GM18508 (cell line): ENCODE measurements around the gene HNF4A.

Experiments
- ATAC-seq: cut with Tn5 transposase; IDR thresholded peaks from one replicate; pipeline ENCODE4 v1.9.1; 2021; ENCODE audit warnings: moderate number of reproducible peaks; ENCODE audit not compliant: insufficient read depth, unreplicated experiment

The HNF4A gene

DNA sequence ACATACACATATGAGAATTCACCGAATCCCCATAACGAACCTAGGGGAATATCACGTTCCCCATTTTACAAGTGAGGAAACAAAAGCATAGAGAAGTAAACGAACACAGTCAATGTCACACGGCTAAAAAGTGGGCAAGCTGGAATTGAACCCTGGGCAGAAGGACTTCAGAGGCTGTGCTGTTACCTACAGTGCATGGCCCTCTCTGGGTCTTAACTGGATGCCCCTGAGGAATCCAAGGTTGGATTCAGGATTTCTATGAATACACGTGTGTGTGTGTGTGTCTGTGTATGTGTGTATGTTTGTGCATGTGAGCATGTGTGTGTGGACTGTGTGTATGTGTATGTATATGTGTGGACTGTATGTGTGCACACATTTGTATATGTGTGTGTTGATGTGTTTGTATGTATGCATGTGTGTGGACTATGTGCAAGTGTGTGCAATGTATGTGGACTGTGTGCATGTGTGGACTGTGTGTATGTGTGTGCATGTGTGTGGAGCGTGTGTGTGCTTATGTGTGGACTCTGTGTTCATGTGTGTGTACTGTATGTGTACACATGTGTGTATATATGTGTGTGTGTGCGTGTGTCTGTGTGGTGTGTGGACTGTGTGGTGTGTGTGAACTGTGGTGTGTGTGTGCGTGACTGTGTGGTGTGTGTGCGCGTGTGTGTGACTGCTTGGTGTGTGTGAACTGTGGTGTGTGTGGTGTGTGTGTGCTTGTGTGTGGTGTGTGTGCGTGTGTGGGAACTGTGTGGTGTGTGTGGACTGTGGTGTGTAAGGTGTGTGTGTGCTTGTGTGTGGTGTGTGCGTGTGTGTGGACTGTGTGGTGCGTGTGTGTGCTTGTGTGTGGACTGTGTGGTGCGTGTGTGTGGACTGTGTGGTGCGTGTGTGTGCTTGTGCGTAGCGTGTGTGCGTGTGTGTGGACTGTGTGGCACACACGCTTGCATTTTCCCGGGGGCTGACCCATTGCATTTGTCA lies 49.0 kb downstream of the HNF4A start:
- ATAC-seq = no peak

DNA sequence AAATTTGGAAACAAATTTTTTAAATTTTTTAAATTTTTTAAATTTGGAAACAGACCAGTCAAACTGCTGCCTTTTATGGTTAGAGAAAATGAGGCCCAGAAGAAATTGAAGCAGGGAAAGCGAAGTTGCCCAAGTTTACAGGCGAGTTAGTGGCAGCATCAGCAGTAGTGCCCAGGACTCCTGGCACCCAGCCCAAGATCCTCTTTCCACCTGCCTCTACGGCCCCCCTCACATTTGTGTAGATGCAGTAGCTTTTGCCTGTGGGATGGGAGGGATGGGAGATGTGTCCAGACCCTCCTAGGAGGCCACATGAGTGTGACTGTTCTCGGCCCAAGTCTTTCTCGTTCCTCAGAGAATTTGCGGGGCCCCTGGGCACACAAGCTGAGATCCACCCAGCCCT lies 49.8 kb downstream of the HNF4A start:
- no peak for ATAC-seq

DNA sequence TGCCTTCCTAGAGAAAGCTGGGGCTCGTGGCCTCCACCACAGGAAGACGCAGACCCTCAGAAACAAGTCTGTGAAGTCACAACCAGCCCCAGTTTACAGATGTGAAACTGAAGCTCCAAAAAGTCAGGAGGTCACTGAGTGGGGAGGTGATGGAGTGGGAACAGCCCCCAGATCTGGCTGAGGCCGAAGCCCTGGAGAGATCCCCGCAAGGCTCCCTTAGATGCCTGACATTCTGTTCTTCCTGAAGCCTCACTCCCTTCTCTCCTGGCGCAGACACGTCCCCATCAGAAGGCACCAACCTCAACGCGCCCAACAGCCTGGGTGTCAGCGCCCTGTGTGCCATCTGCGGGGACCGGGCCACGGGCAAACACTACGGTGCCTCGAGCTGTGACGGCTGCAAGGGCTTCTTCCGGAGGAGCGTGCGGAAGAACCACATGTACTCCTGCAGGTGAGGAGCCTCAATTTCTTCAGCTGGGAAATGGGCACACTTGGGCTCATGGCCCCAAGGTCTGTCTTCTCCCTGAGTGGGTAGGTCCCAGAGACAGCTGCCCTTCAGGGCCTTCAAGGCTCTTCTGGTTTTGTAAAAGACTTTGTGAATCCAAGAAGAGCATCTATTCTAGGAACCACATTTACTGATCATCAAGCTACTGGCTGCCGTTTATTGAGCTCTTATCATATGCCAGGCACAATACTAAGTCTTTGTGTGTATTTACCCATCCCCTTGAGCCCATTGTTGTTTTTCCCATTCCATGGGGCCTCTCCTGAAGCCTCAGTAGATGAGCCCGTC lies 50.5 kb downstream of the HNF4A start:
- ATAC-seq = no peak

DNA sequence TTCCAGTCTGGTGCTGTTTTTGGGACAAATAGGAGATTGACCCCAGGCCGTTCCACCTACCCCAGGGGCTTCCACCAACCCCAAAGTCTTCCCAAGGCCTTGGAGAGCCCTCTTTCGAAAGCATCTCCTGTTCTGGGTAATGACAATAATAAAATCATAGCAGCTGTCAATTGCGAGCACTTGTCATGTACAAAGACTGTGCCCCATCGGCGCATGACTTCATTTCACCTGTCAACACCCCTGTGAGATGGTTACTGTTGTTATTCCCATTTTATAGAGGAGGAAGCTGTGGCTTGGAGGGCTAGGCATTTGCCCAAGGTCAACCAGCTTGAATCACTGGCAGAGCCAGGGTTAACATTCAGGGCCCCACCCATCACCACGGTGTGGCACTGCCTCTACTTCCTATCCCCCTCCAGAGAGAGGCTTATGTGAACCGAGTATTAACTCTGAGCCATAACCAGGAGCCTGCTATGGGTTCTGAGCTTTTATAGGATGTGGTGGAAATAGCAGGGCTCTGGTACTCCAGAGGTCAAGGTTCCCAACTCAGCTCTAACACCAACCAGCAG lies 51.2 kb downstream of the HNF4A start:
- no peak for ATAC-seq

DNA sequence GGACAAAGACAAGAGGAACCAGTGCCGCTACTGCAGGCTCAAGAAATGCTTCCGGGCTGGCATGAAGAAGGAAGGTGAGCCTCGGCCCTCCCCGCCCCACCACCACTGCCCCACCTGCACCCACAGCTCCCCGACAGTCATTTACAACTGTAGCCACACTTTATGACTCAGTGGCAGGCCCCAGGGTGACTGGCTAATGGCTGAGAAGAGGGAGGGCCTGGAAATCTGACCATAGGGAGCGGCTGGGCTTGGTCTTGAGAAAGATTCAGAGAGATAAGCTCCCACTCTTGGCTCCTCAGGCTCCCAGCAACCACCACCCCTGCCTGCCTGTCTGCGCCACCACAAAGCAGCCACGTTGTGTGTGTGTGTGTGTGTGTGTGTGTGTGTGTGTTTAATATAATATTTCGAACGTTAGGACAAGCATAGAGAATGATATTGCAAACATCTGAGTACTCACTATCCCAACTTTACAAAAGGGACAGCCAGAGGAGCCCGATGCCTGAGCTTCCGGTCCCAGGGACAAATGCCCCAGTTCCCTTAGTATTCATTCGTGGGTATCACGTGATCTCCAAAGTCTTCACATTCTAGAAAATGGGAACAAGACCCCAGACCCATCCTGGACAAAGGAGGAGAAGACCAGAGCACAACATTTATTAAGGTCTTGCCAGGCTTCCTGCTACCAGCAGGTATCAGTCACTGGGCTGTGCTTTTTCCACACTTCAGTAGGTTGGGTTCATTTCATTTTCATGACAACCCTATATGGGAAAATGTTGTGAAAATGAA lies 52.1 kb downstream of the HNF4A start:
- ATAC-seq = no peak

DNA sequence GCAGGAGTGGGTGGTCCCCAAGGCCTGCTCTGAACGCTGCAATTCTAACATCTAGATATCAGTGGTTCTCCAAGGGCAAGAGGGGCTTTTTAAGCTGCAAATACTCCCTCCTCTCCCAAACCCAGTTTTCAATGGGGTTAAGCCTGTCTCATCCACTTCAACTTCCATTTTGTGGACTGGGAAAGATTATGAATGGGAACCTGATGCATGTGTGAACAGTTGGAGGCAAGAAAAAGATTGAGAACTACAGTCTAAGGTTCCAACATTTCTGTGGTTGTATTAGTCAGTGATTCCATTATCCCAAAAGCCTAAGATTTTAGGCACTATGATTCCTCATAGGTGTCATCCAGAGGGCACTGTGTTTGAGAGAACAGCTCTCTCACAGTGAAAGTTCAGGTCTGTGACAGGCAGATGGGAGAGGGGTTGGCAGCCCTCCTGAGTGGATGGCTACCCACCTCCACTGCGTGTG lies 53.7 kb downstream of the HNF4A start:
- no peak for ATAC-seq

DNA sequence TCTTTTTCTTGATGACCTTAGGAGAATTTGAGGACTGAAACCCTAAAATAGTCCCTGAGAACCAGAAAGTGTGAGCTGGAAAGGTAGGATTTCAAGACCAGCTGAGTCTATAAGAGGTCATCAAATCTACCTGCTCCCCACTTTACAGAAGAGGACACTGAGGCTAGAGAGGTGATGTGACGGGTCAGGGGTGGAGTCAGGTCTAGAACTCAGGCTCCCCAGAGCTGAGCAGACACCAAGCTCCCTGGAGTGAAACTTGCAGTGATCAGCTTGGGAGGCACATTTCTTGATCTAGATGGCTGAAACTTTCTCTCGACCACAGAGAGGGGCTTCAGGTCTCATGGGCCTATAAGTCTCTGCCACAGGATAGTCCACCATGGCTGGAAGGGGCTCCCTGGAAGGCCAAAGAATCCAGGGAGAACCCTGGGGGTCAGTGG lies 55.1 kb downstream of the HNF4A start:
- no peak for ATAC-seq

DNA sequence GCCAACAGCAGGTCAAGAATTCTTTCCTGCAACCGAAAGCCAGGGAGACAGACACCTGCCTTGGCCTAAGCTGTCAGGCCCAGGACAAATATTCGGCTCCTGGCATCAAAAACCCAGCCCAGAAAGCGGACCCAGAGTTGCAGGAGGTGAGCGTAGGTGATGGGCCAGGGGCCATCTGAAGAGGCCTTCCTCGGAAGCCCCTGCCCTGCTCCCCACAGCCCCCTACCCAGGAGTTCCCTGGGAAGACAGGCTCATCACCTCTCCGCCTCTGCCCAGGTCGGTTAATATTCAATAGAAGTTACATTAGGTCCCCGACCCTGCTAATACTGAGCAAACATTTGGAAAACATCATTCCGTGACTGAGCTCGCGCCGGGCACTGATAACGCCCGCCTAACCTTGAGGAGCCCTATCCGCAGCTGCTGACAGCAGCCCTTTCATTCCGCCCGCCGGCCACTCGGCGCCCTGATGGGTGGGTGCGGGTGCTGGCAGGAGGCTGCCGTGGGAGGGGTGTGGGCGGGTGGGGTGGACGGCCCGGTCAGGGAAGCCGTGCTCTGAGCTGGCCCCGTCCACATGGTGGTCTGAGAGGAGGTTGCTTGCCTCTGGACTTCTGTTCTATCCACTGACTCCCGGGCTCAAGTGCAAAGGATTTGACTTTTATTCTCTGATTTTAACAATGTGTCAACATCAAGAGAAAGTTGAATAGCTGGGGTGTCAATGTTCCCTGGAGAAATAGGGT lies 55.7 kb downstream of the HNF4A start:
- no peak for ATAC-seq

DNA sequence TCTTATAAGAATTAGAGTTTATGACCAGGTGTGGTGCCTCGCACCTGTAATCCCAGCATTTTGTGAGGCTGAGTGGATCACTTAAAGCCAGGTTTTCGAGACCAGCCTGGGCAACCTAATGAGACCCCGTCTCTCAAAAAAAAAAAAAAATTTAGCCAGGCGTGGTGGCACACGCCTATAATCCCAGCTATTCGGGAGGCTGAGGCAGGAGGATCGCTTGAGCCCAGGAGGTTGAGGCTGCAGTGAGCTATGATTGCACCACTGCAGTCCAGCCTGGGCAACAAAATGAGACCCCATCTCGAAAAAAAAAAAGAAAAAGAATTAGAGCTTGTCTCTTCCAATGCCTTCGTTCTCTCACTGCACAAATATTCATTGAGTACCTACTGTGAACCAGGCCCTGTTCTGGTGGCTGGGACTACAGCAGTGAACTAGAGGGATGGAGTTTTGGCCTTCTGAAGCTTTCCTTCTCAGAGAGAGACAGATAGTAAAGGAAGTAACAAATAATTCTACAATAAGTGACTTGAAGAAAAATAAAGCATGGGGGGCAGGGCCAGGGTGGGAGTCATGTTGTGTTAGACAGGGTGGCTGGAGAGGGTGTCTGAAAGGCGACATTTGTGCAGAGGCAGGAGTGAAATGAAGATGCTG lies 56.4 kb downstream of the HNF4A start:
- ATAC-seq = no peak

DNA sequence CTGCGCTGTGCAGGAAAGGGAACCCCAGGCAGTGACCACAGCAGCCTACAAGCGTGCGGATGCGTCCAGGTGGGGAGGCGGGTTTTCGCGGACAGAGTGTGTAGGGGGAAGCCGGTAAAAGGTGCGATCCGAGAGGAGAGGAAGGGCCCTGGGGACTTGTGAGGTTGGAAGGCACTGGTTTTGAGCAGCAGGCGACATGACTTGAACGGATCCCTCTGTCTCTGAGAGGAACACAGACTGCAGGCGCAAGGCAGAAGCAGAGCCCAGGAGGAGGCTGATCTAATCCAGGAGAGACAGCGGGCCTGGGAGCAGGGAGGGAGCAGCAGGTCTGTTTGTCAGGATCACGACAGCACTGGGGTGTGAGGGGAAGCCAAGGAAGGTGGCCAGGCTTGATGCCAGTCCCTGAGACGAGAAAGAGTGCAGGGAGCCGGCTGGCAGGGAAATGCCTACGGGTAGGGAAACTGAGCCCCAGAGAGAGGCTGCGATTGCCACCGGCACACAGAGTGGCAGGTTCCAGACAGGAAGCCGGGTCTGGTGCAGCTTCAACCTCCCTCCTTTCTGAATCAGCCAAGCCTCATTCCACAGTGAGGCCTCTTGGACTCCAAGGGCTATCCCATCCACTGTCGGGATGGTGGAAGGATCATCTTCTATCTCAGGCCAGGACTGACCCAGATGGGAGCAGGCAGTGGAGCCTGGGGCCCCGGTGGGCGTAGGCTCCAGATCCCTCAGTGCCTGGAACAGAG lies 57.1 kb downstream of the HNF4A start:
- ATAC-seq = no peak

DNA sequence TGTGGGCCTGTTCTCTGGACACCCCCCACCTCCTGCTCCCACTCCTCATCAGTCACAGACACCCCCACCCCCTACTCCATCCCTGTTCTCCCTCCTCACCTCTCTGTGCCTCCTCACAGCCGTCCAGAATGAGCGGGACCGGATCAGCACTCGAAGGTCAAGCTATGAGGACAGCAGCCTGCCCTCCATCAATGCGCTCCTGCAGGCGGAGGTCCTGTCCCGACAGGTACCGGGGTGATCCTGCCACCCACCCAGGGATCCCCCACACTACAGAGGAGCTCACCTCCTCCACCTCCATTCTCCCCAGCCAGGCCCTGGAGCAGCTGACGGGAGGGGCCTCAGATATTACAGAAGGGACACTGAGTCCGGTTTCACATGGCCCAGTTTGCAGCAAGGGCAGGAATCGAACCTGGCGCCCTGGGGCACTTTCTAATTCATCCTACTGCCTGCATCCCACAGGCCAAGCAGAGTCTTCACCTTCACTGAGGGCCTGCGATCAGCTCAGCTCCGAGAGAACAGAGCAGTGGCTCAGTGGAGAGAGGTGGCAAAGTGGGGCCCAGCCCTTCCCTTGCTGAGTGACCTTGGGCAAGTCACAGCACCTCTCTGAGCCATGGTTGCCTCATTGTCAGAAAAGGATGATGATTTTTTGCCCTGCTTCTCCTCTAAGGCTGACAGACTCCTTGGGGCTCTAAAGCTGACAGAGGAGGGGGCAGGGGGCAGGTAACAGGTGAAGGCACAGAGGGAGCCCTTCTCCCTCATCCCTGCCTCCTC lies 58.3 kb downstream of the HNF4A start:
- no peak for ATAC-seq

DNA sequence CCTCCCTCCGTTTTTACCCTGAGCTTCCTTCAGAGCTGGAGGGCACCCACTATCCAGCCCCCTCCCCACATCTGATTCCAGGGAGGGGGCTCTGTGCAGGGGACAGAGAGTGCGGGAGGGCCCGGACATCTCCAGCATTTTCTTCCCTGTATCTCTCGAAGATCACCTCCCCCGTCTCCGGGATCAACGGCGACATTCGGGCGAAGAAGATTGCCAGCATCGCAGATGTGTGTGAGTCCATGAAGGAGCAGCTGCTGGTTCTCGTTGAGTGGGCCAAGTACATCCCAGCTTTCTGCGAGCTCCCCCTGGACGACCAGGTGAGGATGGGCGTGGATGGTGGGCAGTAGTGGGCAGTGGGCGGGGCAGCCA lies 58.8 kb downstream of the HNF4A start:
- no peak for ATAC-seq

DNA sequence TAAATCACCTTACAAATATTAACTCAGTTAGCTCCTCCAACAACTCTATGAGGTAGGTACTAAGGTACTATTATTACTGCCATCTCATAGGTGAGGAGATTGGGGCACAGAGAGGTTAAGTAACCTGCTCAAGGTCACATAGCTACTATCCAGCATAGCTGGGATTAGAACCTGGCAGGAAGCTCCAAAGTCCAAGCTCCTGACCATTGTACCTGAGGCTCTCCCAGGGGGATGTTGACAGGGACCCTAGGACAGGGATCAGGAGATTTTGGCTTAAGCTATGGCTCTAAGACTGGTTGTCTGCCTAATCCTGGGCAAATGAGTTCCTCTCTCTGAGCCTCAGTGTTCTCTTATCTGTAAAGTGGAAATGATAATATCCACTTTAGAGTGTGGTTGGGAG lies 59.3 kb downstream of the HNF4A start:
- no peak for ATAC-seq

DNA sequence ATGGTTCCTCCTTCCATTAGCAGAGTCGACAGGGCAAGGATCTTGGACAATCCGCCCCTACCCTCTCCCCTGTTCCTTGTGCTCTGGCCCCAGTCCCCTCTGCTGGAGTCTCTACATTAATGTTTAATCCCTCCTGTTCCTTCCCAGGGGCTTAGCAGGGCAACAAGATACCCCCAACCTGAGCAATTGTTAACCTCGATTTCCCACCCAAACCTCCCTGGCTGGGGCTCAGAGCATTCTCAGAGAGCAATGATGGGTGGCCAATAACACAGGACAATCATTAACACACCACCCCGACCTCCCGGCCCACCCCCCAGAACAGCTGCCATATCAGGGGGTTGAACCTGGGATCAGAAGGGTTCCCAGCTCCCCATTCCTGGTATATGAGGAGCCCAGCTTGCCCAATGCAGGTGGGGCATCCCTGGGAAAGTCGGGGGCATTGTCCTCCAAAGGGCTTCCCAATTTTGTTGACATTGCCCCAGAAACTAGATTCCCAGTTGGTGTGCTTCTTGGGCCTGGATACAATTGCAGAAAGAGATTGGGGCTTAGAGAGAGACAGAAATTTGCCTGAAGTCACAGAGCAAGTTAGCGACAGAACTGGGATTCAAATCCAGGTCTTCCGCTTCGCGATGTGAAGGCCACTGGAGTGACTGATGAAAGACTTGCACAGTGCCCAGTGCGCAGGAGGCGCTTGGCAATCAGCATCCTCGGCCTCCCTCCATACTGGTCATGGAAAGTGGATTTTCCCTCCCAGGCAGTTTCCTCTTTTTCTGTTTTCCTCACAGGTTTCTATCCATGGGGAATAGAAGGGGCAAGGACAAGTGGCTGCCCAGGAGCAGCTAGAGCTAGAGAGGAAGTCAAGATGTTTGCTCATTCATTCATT lies 60.6 kb downstream of the HNF4A start:
- no peak for ATAC-seq

DNA sequence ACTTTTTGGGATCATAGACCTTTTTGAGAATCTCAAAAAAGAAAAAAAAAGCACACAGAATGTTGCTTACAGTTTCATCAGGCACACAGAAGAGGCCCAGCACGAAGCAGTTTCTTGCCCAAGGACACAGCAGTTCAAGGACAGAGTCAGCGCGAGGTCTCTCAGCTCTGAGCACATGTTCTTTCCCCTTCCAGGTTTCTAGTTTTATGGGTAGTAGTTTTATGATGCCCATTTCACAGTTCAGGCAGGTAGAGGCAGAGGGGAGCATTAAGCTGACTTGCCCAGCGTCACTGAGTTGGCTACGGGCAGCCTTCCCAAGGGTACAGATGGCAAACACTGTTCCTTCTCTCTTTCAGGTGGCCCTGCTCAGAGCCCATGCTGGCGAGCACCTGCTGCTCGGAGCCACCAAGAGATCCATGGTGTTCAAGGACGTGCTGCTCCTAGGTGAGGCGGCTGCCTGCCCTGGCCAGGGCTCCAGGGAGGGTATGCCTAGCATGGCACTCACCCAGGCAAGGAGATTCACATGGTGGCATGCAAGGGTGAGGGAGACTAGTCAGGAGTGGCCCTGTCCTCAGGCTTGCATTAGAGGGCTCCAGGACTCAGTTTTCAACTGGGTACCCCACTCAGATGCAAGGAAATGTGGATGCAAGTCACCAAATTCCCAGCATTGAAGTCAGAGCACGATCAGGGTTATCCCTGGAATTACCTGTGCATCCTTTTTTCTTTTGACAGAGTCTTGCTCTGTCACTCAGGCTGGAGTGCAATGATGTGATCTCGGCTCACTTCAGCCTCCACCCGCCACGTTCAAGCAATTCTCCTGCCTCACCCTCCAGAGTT lies 62.8 kb downstream of the HNF4A start:
- ATAC-seq = no peak
